Measurements from ENCODE around the gene NDUFAB1. TPM values are rescaled to one million over a fixed set of nuclear protein-coding genes. Genes with fewer than 3 reads are reported as not detected.
A peak's percentile ranks its signal among the peaks of the same experiment; 100 is the strongest.

The NDUFAB1 gene
- polyA plus RNA-seq, 1 of the 3 experiments (the other 2 are of a cell fraction): 187 TPM

DNA sequence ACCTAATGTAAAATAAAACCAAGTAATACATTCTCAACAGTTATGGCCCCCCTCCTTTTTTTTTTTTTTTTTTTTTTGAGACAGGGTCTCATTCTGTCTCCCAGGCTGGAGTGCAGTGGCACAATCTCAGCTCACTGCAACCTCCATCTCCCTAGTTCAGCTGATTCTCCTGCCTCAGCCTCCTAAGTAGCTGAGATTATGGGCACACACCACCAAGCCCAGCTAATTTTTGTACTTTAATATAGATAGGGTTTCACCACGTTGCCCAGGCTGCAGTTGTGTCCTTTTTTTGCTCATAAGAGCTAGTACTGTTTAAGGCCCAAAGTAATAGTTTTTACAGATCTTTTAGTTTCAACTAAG lies 57.2 kb downstream of the NDUFAB1 start:
- H3K4me2 ChIP-seq: no peak overlapping the region
- H2AFZ ChIP-seq (ENCODE audit: low read depth): no peak overlapping the region
- 55% methylated on average over 1 of the region's 1 CpG for whole genome bisulfite sequencing (ENCODE audit: low lambda C conversion rate)
- H3F3A ChIP-seq (replicated peaks; ENCODE audit: insufficient read depth): peaks cover 15% of the 10 kb centered on the region
- H3K27me3 ChIP-seq (ENCODE audit: insufficient read depth): no peaks in the 10 kb centered on the region
- no peaks in the 10 kb centered on the region for H3K9me3 ChIP-seq
- H3K79me2 ChIP-seq (ENCODE audit: insufficient read depth): peaks cover 5% of the 10 kb centered on the region; the same call in 1 of the 2 replicates
- peaks cover 0 to 16% of the 10 kb centered on the region in 2 experiments; a peak in 1 of 4 replicates for H3K4me1 ChIP-seq (ENCODE audit: control insufficient read depth in 1 of 2, insufficient read depth in 2 of 2, low read depth in 1 of 2, low read length in 1 of 2)
- DNase-seq: no peak
- H4K20me1 ChIP-seq (ENCODE audit: insufficient read depth): no peaks in the 10 kb centered on the region
- no peaks in the 10 kb centered on the region for H3K9me2 ChIP-seq
- H3K4me3 ChIP-seq (ENCODE audit: low read depth in 2 of 2, low read length in 1 of 2): no peak overlapping the region
- CTCF ChIA-PET: interaction anchor here (1.5 kb wide), 1 partner anchor 19 kb away, joined by 4 read pairs; the partner anchor contains the start of gene UBFD1
- POLR2A ChIA-PET: interaction anchor here (1.1 kb wide), 1 partner anchor 19 kb away, joined by 7 read pairs; no protein-coding TSS in a partner anchor
- H3K27ac ChIP-seq (ENCODE audit: low read depth in 2 of 2, low read length in 1 of 2): peak overlapping the region in 1 of 2 experiments; percentile 75; a peak in 2 of 4 replicates
- no peak for TF ChIP-seq NFIC (IDR thresholded peaks at IDR 0.05; ENCODE audit: borderline replicate concordance)
- TF ChIP-seq, protein P1, sequence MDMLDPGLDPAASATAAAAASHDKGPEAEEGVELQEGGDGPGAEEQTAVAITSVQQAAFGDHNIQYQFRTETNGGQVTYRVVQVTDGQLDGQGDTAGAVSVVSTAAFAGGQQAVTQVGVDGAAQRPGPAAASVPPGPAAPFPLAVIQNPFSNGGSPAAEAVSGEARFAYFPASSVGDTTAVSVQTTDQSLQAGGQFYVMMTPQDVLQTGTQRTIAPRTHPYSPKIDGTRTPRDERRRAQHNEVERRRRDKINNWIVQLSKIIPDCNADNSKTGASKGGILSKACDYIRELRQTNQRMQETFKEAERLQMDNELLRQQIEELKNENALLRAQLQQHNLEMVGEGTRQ (IDR thresholded peaks at IDR 0.05; ENCODE audit: borderline replicate concordance, low read depth, low read length): no peak
- TF ChIP-seq TCF12 (IDR thresholded peaks at IDR 0.05): no peak
- no peak for TF ChIP-seq TAF1 (IDR thresholded peaks at IDR 0.05; ENCODE audit: borderline replicate concordance, low read depth, low read length)
- TF ChIP-seq SIN3A (IDR thresholded peaks at IDR 0.05; ENCODE audit: borderline replicate concordance, low read depth, low read length): no peak
- no peak for TF ChIP-seq CHD2 (IDR thresholded peaks at IDR 0.05; ENCODE audit: low read length, partially characterized antibody)
- TF ChIP-seq EP300 (IDR thresholded peaks at IDR 0.05; ENCODE audit: borderline replicate concordance in 1 of 2, low read depth in 1 of 2, low read length in 1 of 2): no peak
- TF ChIP-seq TEAD4 (IDR thresholded peaks at IDR 0.05; ENCODE audit: borderline replicate concordance, insufficient read depth): no peak
- TF ChIP-seq, protein P2, sequence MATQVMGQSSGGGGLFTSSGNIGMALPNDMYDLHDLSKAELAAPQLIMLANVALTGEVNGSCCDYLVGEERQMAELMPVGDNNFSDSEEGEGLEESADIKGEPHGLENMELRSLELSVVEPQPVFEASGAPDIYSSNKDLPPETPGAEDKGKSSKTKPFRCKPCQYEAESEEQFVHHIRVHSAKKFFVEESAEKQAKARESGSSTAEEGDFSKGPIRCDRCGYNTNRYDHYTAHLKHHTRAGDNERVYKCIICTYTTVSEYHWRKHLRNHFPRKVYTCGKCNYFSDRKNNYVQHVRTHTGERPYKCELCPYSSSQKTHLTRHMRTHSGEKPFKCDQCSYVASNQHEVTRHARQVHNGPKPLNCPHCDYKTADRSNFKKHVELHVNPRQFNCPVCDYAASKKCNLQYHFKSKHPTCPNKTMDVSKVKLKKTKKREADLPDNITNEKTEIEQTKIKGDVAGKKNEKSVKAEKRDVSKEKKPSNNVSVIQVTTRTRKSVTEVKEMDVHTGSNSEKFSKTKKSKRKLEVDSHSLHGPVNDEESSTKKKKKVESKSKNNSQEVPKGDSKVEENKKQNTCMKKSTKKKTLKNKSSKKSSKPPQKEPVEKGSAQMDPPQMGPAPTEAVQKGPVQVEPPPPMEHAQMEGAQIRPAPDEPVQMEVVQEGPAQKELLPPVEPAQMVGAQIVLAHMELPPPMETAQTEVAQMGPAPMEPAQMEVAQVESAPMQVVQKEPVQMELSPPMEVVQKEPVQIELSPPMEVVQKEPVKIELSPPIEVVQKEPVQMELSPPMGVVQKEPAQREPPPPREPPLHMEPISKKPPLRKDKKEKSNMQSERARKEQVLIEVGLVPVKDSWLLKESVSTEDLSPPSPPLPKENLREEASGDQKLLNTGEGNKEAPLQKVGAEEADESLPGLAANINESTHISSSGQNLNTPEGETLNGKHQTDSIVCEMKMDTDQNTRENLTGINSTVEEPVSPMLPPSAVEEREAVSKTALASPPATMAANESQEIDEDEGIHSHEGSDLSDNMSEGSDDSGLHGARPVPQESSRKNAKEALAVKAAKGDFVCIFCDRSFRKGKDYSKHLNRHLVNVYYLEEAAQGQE (IDR thresholded peaks at IDR 0.05; ENCODE audit: low read depth, low read length): no peak
- TF ChIP-seq RCOR1 (IDR thresholded peaks at IDR 0.05; ENCODE audit: low read length): no peak
- TF ChIP-seq SMC3 (IDR thresholded peaks at IDR 0.05; ENCODE audit: low read depth, low read length): no peak
- no peak for TF ChIP-seq GABPA (IDR thresholded peaks at IDR 0.05; ENCODE audit: low read depth)
- TF ChIP-seq, protein P3, sequence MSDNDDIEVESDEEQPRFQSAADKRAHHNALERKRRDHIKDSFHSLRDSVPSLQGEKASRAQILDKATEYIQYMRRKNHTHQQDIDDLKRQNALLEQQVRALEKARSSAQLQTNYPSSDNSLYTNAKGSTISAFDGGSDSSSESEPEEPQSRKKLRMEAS (IDR thresholded peaks at IDR 0.05; ENCODE audit: low read depth): no peak
- TF ChIP-seq FOXJ3 (CRISPR knock-in tag; IDR thresholded peaks at IDR 0.05): no peak
- no peak for TF ChIP-seq FOXM1 (IDR thresholded peaks at IDR 0.05; ENCODE audit: low read depth)
- TF ChIP-seq, protein P4, sequence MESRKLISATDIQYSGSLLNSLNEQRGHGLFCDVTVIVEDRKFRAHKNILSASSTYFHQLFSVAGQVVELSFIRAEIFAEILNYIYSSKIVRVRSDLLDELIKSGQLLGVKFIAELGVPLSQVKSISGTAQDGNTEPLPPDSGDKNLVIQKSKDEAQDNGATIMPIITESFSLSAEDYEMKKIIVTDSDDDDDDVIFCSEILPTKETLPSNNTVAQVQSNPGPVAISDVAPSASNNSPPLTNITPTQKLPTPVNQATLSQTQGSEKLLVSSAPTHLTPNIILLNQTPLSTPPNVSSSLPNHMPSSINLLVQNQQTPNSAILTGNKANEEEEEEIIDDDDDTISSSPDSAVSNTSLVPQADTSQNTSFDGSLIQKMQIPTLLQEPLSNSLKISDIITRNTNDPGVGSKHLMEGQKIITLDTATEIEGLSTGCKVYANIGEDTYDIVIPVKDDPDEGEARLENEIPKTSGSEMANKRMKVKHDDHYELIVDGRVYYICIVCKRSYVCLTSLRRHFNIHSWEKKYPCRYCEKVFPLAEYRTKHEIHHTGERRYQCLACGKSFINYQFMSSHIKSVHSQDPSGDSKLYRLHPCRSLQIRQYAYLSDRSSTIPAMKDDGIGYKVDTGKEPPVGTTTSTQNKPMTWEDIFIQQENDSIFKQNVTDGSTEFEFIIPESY (IDR thresholded peaks at IDR 0.05; ENCODE audit: borderline replicate concordance, low read depth): no peak
- TF ChIP-seq RAD21 (IDR thresholded peaks at IDR 0.05; ENCODE audit: low read length): no peak
- TF ChIP-seq, protein P5, sequence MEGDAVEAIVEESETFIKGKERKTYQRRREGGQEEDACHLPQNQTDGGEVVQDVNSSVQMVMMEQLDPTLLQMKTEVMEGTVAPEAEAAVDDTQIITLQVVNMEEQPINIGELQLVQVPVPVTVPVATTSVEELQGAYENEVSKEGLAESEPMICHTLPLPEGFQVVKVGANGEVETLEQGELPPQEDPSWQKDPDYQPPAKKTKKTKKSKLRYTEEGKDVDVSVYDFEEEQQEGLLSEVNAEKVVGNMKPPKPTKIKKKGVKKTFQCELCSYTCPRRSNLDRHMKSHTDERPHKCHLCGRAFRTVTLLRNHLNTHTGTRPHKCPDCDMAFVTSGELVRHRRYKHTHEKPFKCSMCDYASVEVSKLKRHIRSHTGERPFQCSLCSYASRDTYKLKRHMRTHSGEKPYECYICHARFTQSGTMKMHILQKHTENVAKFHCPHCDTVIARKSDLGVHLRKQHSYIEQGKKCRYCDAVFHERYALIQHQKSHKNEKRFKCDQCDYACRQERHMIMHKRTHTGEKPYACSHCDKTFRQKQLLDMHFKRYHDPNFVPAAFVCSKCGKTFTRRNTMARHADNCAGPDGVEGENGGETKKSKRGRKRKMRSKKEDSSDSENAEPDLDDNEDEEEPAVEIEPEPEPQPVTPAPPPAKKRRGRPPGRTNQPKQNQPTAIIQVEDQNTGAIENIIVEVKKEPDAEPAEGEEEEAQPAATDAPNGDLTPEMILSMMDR (IDR thresholded peaks at IDR 0.05): no peak
- no peak for TF ChIP-seq ELF1 (IDR thresholded peaks at IDR 0.05)
- TF ChIP-seq, protein P6, sequence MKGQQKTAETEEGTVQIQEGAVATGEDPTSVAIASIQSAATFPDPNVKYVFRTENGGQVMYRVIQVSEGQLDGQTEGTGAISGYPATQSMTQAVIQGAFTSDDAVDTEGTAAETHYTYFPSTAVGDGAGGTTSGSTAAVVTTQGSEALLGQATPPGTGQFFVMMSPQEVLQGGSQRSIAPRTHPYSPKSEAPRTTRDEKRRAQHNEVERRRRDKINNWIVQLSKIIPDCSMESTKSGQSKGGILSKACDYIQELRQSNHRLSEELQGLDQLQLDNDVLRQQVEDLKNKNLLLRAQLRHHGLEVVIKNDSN (IDR thresholded peaks at IDR 0.05; ENCODE audit: borderline replicate concordance, low read depth): no peak
- peak overlapping the region; percentile 14; the same call in 1 of the 2 replicates for H3K9ac ChIP-seq
- H3K36me3 ChIP-seq (replicated peaks in 1 of 2; ENCODE audit: control insufficient read depth in 1 of 2, insufficient read depth in 2 of 2, low read length in 1 of 2): peaks cover 19 to 44% of the 10 kb centered on the region in 2 experiments
